Loucy (cell line): ENCODE results near the gene FZD10.

Source experiments
- EZH2phosphoT487 ChIP-seq: fragments of 200-600 bp; IDR thresholded peaks from 2 replicates; pipeline ENCODE4 v1.6.1; 2018; ENCODE audit warnings: antibody characterized with exemption, mild to moderate bottlenecking, moderate library complexity, borderline replicate concordance
- TF ChIP-seq, protein P1 (sequence below): fragments of 200-600 bp; sonication (generic); conservative IDR thresholded peaks from 2 replicates; pipeline ENCODE4 v1.5.1; 2014; ENCODE audit warnings: mild to moderate bottlenecking, antibody characterized with exemption, low read length

- TF ChIP-seq, protein P1, sequence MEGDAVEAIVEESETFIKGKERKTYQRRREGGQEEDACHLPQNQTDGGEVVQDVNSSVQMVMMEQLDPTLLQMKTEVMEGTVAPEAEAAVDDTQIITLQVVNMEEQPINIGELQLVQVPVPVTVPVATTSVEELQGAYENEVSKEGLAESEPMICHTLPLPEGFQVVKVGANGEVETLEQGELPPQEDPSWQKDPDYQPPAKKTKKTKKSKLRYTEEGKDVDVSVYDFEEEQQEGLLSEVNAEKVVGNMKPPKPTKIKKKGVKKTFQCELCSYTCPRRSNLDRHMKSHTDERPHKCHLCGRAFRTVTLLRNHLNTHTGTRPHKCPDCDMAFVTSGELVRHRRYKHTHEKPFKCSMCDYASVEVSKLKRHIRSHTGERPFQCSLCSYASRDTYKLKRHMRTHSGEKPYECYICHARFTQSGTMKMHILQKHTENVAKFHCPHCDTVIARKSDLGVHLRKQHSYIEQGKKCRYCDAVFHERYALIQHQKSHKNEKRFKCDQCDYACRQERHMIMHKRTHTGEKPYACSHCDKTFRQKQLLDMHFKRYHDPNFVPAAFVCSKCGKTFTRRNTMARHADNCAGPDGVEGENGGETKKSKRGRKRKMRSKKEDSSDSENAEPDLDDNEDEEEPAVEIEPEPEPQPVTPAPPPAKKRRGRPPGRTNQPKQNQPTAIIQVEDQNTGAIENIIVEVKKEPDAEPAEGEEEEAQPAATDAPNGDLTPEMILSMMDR: no peak
- no peak for TF ChIP-seq EZH2phosphoT487
Measured at GRCh38 chr12:130163461-130164215, 1.4 kb downstream of the FZD10 start.
